Chondrocyte (in vitro differentiated cells): ENCODE results near the gene HORMAD2. TPM values are rescaled to one million over a fixed set of nuclear protein-coding genes. Genes with fewer than 3 reads are reported as not detected.

Experiments
- DNase-seq: peaks from one replicate; pipeline ENCODE4 v3.0.0; 2021; ENCODE audit warnings: mixed read lengths, low spot score
- H3K27ac Mint-ChIP-seq: one replicate; pipeline ENCODE4 v1.8.0; 2021; ENCODE audit warnings: mild to moderate bottlenecking, moderate library complexity, mixed read lengths; ENCODE audit not compliant: unreplicated experiment
- H3K27me3 Mint-ChIP-seq: 2 replicates; pipeline ENCODE4 v1.8.0; 2021; ENCODE audit warnings: low read depth, mixed read lengths
- H3K36me3 Mint-ChIP-seq: 2 replicates; pipeline ENCODE4 v1.8.0; 2021; ENCODE audit warnings: low read depth, mixed read lengths
- H3K4me1 Mint-ChIP-seq: 2 replicates; pipeline ENCODE4 v1.8.0; 2021; ENCODE audit warnings: low read depth, mild to moderate bottlenecking, mixed read lengths
- H3K4me3 Mint-ChIP-seq: one replicate; pipeline ENCODE4 v1.8.0; 2021; ENCODE audit warnings: mild to moderate bottlenecking, moderate library complexity, mixed read lengths; ENCODE audit not compliant: unreplicated experiment
- H3K9me3 Mint-ChIP-seq: 2 replicates; pipeline ENCODE4 v1.8.0; 2021; ENCODE audit warnings: low read depth, mixed read lengths
- CTCF ChIP-seq: fragments of 200-600 bp; sonication (generic); IDR thresholded peaks from 2 replicates; pipeline ENCODE4 v1.5.0; 2021; ENCODE audit warnings: antibody characterized with exemption, mild to moderate bottlenecking, moderate library complexity
- total RNA-seq: library from RNA; stranded (reverse); gene quantifications from 3 replicates; pipeline ENCODE4 v1.2.1, GENCODE V29; 2021

HORMAD2 gene
- total RNA-seq, 1 donor from 2014 or later: not detected

- TF ChIP-seq CTCF: no peak
- Mint-ChIP-seq H3K27me3 (no peaks in the 10 kb centered on the region), H3K27ac (no peak overlapping the region), H3K4me3 (no peak overlapping the region), H3K4me1 (peaks cover 5% of the 10 kb centered on the region), H3K36me3 (no peaks in the 10 kb centered on the region), H3K9me3 (peaks cover 4% of the 10 kb centered on the region)
- no peak for DNase-seq
These were observed 47.5 kb downstream of the HORMAD2 start for GRCh38 chr22:30127749-30128166.

GRCh38 chr22:30128511-30128910 lies 48.2 kb downstream of the HORMAD2 start:
- no peak for TF ChIP-seq CTCF
- H3K36me3 Mint-ChIP-seq: no peaks in the 10 kb centered on the region
- peaks cover 4% of the 10 kb centered on the region for H3K9me3 Mint-ChIP-seq

GRCh38 chr22:30129636-30130035 lies 49.4 kb downstream of the HORMAD2 start:
- Mint-ChIP-seq H3K4me3 (no peak overlapping the region), H3K36me3 (no peaks in the 10 kb centered on the region), H3K9me3 (peaks cover 4% of the 10 kb centered on the region), H3K27ac (no peak overlapping the region), H3K27me3 (no peaks in the 10 kb centered on the region), H3K4me1 (peaks cover 5% of the 10 kb centered on the region)
- DNase-seq: no peak
- no peak for TF ChIP-seq CTCF

More at GRCh38 chr22:30128511-30128910, 48.2 kb downstream of the HORMAD2 start:
- no peak overlapping the region for H3K4me3 Mint-ChIP-seq
- DNase-seq: no peak
- H3K27ac Mint-ChIP-seq: no peak overlapping the region
- peaks cover 5% of the 10 kb centered on the region for H3K4me1 Mint-ChIP-seq
- no peaks in the 10 kb centered on the region for H3K27me3 Mint-ChIP-seq

- H3K36me3 Mint-ChIP-seq: no peaks in the 10 kb centered on the region
- H3K4me3 Mint-ChIP-seq: no peak overlapping the region
- H3K27ac Mint-ChIP-seq: no peak overlapping the region
- H3K4me1 Mint-ChIP-seq: peaks cover 5% of the 10 kb centered on the region
- no peaks in the 10 kb centered on the region for H3K27me3 Mint-ChIP-seq
- TF ChIP-seq CTCF: no peak
- H3K9me3 Mint-ChIP-seq: peaks cover 9% of the 10 kb centered on the region
- DNase-seq: no peak
These were observed 52.2 kb downstream of the HORMAD2 start for GRCh38 chr22:30132290-30132996.

GRCh38 chr22:30140414-30140813 lies 60.1 kb downstream of the HORMAD2 start:
- no peak overlapping the region for H3K27ac Mint-ChIP-seq
- no peak overlapping the region for H3K4me3 Mint-ChIP-seq
- no peak for TF ChIP-seq CTCF
- H3K27me3 Mint-ChIP-seq: no peaks in the 10 kb centered on the region
- peaks cover 9% of the 10 kb centered on the region for H3K4me1 Mint-ChIP-seq
- DNase-seq: no peak
- peaks cover 26% of the 10 kb centered on the region for H3K9me3 Mint-ChIP-seq
- H3K36me3 Mint-ChIP-seq: peaks cover 4% of the 10 kb centered on the region
